Left lung (tissue), 10 donors: Measurements from ENCODE around the gene MKLN1. TPM values are rescaled to one million over a fixed set of nuclear protein-coding genes. Genes with fewer than 3 reads are reported as not detected.

Source experiments
- ATAC-seq: fragments of 200-7000 bp; cut with Tn5 transposase; one replicate; pipeline ENCODE4 v1.9.1; 2020; ENCODE audit warnings: moderate library complexity
- DNase-seq, 4 donors: peaks; one replicate each; pipeline ENCODE4 v3.0.0-alpha.2; 2013 to 2020
- H3K27ac ChIP-seq, 2 donors: fragments of 200-600 bp; sonication (generic) in 1 of 2; one replicate each; pipeline versions ENCODE4 v1.5.0 to v1.8.0; 2020 to 2021
- H3K27me3 ChIP-seq, 2 donors: fragments of 200-600 bp; sonication (generic) in 1 of 2; one replicate each; pipeline versions ENCODE4 v1.5.0 to v1.8.0; 2020 to 2021
- H3K36me3 ChIP-seq, 2 donors: fragments of 200-600 bp; sonication (generic) in 1 of 2; one replicate each; pipeline versions ENCODE4 v1.5.0 to v1.8.0; 2020 to 2021
- H3K4me1 ChIP-seq, 2 donors: fragments of 200-600 bp; one replicate each; pipeline ENCODE4 v1.8.0; 2021
- H3K4me3 ChIP-seq, 2 donors: fragments of 200-600 bp; sonication (generic) in 1 of 2; one replicate each; pipeline versions ENCODE4 v1.5.0 to v1.8.0; 2020 to 2021; ENCODE audit warnings: mild to moderate bottlenecking in 1 of 2
- H3K9me3 ChIP-seq, 2 donors: fragments of 200-600 bp; sonication (generic) in 1 of 2; one replicate each; pipeline versions ENCODE4 v1.5.0 to v1.8.0; 2020 to 2021
- intact Hi-C, 2 donors: fragments of 100-400 bp; cut with DNase I; formaldehyde crosslinking; loops; one replicate each; pipeline versions ENCODE4 v1.11.2 to v1.14.2; 2022
- polyA plus RNA-seq, 6 donors: library from polyadenylated mRNA; unstranded; fragments of 120-200 nt; gene quantifications; one replicate each; pipeline ENCODE4 v1.2.1, GENCODE V29; 2013; ENCODE audit not compliant: insufficient read length in 6 of 6
- total RNA-seq, 2 donors: library from RNA; stranded (reverse); fragmentation: NEBNext Ultra II Directional; extraction: Animal tissue kit (Norgen Biotek cat#: 25700); gene quantifications; one replicate each; pipeline ENCODE4 v1.2.1, GENCODE V29; 2021
- TF ChIP-seq, protein P1 (sequence below), 2 donors: fragments of 200-600 bp; sonication (generic) in 1 of 2; IDR thresholded peaks; one replicate each; pipeline versions ENCODE4 v1.5.0 to v1.8.0; 2021; ENCODE audit warnings: antibody characterized with exemption in 2 of 2
- donor health status: DM: no; HTN: yes; CAD: no.
- donor health status: DM: no; HTN: no; CAD: no.

The MKLN1 gene
- total and polyA plus RNA-seq, 8 donors: 38.7 to 49.0 (median 44.5) TPM

GRCh38 chr7:131374821-131375220 is 47.1 kb downstream of the MKLN1 start:
- intact Hi-C loops: no loop called here
- H3K27ac ChIP-seq: no peak overlapping the region
- no peaks in the 10 kb centered on the region for H3K36me3 ChIP-seq
- H3K4me3 ChIP-seq: no peak overlapping the region
- H3K9me3 ChIP-seq: no peaks in the 10 kb centered on the region
- no peak for DNase-seq
- ATAC-seq: no peak
- H3K4me1 ChIP-seq: peaks cover 0 to 33% of the 10 kb centered on the region in 2 donors
- H3K27me3 ChIP-seq: no peaks in the 10 kb centered on the region
- TF ChIP-seq, protein P1, sequence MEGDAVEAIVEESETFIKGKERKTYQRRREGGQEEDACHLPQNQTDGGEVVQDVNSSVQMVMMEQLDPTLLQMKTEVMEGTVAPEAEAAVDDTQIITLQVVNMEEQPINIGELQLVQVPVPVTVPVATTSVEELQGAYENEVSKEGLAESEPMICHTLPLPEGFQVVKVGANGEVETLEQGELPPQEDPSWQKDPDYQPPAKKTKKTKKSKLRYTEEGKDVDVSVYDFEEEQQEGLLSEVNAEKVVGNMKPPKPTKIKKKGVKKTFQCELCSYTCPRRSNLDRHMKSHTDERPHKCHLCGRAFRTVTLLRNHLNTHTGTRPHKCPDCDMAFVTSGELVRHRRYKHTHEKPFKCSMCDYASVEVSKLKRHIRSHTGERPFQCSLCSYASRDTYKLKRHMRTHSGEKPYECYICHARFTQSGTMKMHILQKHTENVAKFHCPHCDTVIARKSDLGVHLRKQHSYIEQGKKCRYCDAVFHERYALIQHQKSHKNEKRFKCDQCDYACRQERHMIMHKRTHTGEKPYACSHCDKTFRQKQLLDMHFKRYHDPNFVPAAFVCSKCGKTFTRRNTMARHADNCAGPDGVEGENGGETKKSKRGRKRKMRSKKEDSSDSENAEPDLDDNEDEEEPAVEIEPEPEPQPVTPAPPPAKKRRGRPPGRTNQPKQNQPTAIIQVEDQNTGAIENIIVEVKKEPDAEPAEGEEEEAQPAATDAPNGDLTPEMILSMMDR (IDR thresholded peaks at IDR 0.05): no peak

GRCh38 chr7:131381069-131381838 is 53.6 kb downstream of the MKLN1 start:
- Histone ChIP-seq H3K9me3 (no peaks in the 10 kb centered on the region), H3K4me3 (no peak overlapping the region), H3K36me3 (no peaks in the 10 kb centered on the region), H3K27me3 (no peaks in the 10 kb centered on the region), H3K4me1 (peaks cover 0 to 13% of the 10 kb centered on the region in 2 donors), H3K27ac (no peak overlapping the region)
- ATAC-seq (no peak), DNase-seq (no peak)
- intact Hi-C loops: no loop called here
- TF ChIP-seq, protein P1 (IDR thresholded peaks at IDR 0.05): no peak

DNA sequence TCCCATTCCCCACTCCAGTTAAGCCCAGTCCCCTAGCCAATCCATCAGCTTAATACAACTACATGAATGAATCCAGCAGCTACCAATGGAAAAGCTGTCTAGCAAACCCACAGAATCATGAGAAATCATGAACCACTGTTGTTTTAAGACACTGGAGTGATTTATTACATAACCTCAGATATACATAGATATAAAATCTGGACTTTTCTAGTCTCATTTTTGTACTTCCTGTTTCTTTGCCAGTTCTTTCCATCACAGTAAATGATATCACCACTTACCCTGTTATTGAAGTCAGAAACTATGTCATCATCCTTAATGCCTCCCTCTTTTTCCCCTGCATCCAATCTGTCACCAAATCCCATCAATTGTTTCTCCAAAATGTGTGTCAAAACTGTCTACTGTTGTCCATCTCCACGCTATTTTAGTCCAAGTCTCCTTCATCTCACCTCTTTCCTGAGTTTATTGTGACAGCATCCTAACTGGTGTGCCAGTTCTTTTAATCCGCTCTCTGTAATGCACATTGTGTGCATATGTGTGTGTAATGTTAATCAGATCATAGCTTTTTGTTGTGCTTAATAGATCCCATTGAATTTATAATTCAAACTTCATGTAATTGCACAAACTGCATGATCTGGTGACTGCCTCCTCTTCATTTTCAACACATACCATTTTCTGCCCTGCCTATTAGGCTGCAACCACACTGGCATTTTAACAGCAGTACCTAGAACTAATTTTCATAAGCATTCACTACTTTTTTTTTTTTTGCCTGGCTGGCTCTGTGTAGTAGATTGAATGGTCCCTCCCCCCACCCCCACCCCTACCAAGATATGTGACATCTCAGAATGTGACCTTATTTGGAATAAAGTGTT is 56.0 kb downstream of the MKLN1 start:
- intact Hi-C loops: no loop called here
- Histone ChIP-seq H3K36me3 (no peaks in the 10 kb centered on the region), H3K4me1 (peaks cover 0 to 13% of the 10 kb centered on the region in 2 donors), H3K4me3 (no peak overlapping the region), H3K27ac (no peak overlapping the region), H3K9me3 (no peaks in the 10 kb centered on the region), H3K27me3 (no peaks in the 10 kb centered on the region)
- ATAC-seq: no peak
- DNase-seq: no peak
- TF ChIP-seq, protein P1 (IDR thresholded peaks at IDR 0.05): no peak

GRCh38 chr7:131384286-131384635 is 56.6 kb downstream of the MKLN1 start:
- intact Hi-C loops: no loop called here
- Histone ChIP-seq H3K27me3 (no peaks in the 10 kb centered on the region), H3K27ac (no peak overlapping the region), H3K4me3 (no peak overlapping the region), H3K36me3 (no peaks in the 10 kb centered on the region), H3K9me3 (no peaks in the 10 kb centered on the region), H3K4me1 (peaks cover 0 to 13% of the 10 kb centered on the region in 2 donors)
- ATAC-seq (no peak), DNase-seq (no peak)
- TF ChIP-seq, protein P1 (IDR thresholded peaks at IDR 0.05): no peak

- H3K36me3 ChIP-seq: peaks cover 0 to 3% of the 10 kb centered on the region in 2 donors
- intact Hi-C loops: no loop called here
- H3K4me3 ChIP-seq: no peak overlapping the region
- no peaks in the 10 kb centered on the region for H3K9me3 ChIP-seq
- H3K4me1 ChIP-seq: peaks cover 0 to 13% of the 10 kb centered on the region in 2 donors
- no peak overlapping the region for H3K27ac ChIP-seq
- TF ChIP-seq, protein P1 (IDR thresholded peaks at IDR 0.05): no peak
- no peak for ATAC-seq
- DNase-seq: no peak
- no peaks in the 10 kb centered on the region for H3K27me3 ChIP-seq
Observed at GRCh38 chr7:131385039-131385605, 57.4 kb downstream of the MKLN1 start.
